Measurements from ENCODE around the gene RNPEPL1.
A peak's percentile ranks its signal among the peaks of the same experiment; 100 is the strongest.

Gene RNPEPL1

GRCh38 chr2:240582781-240583180 lies 14.5 kb downstream of the RNPEPL1 start:
- no peak for TF ChIP-seq CTCF (IDR thresholded peaks at IDR 0.05; ENCODE audit: unreplicated experiment in 3 of 3)
- Mint-ChIP-seq H3K9me3 (no peaks in the 10 kb centered on the region), H3K27me3 (ENCODE audit: low read depth) (no peaks in the 10 kb centered on the region)

GRCh38 chr2:240583774-240584173 lies 15.5 kb downstream of the RNPEPL1 start:
- Mint-ChIP-seq H3K9me3 (no peaks in the 10 kb centered on the region), H3K36me3 (ENCODE audit: low read depth) (peaks cover 34% of the 10 kb centered on the region), H3K27ac (no peak overlapping the region), H3K27me3 (ENCODE audit: low read depth) (no peaks in the 10 kb centered on the region), H3K4me3 (peak overlapping the region; percentile 35 to 75 (median 71)), H3K4me1 (peaks cover 36% of the 10 kb centered on the region)
- no peak for TF ChIP-seq CTCF (IDR thresholded peaks at IDR 0.05; ENCODE audit: unreplicated experiment in 3 of 3)

More at GRCh38 chr2:240582781-240583180, 14.5 kb downstream of the RNPEPL1 start:
- H3K4me1 Mint-ChIP-seq = peaks cover 26% of the 10 kb centered on the region
- peak overlapping the region in 2 of 3 experiments; percentile 52 to 75 for H3K4me3 Mint-ChIP-seq
- no peak overlapping the region for H3K27ac Mint-ChIP-seq
- H3K36me3 Mint-ChIP-seq (ENCODE audit: low read depth) = peaks cover 31% of the 10 kb centered on the region

- Mint-ChIP-seq H3K4me1 (peaks cover 39% of the 10 kb centered on the region), H3K4me3 (peak overlapping the region; percentile 96 to 99 (median 97)), H3K9me3 (no peaks in the 10 kb centered on the region), H3K27ac (peak overlapping the region in 2 of 3 experiments; percentile 23 to 51), H3K36me3 (ENCODE audit: low read depth) (peaks cover 38% of the 10 kb centered on the region), H3K27me3 (ENCODE audit: low read depth) (no peaks in the 10 kb centered on the region)
- TF ChIP-seq CTCF (IDR thresholded peaks at IDR 0.05; ENCODE audit: unreplicated experiment in 3 of 3) = no peak
Measured at GRCh38 chr2:240584486-240585031, 16.3 kb downstream of the RNPEPL1 start.

GRCh38 chr2:240585101-240585500 lies 16.8 kb downstream of the RNPEPL1 start:
- H3K27ac Mint-ChIP-seq = peak overlapping the region in 2 of 3 experiments; percentile 23 to 51
- H3K4me3 Mint-ChIP-seq = peak overlapping the region; percentile 96 to 99 (median 97)
- no peaks in the 10 kb centered on the region for H3K9me3 Mint-ChIP-seq
- peaks cover 39% of the 10 kb centered on the region for H3K4me1 Mint-ChIP-seq
- H3K36me3 Mint-ChIP-seq (ENCODE audit: low read depth) = peaks cover 35% of the 10 kb centered on the region
- no peak for TF ChIP-seq CTCF (IDR thresholded peaks at IDR 0.05; ENCODE audit: unreplicated experiment in 3 of 3)
- H3K27me3 Mint-ChIP-seq (ENCODE audit: low read depth) = no peaks in the 10 kb centered on the region

GRCh38 chr2:240585681-240586197 lies 17.5 kb downstream of the RNPEPL1 start:
- H3K9me3 Mint-ChIP-seq = no peaks in the 10 kb centered on the region
- peaks cover 29% of the 10 kb centered on the region for H3K36me3 Mint-ChIP-seq (ENCODE audit: low read depth)
- H3K4me1 Mint-ChIP-seq = peaks cover 39% of the 10 kb centered on the region
- TF ChIP-seq CTCF (IDR thresholded peaks at IDR 0.05; ENCODE audit: unreplicated experiment in 3 of 3) = no peak
- H3K27me3 Mint-ChIP-seq (ENCODE audit: low read depth) = no peaks in the 10 kb centered on the region
- peak overlapping the region; percentile 96 to 99 (median 97) for H3K4me3 Mint-ChIP-seq
- H3K27ac Mint-ChIP-seq = peak overlapping the region; percentile 83 to 95 (median 93)
